HepG2 (cell line): ENCODE measurements around the gene MYL3. TPM values are rescaled to one million over a fixed set of nuclear protein-coding genes. Genes with fewer than 3 reads are reported as not detected.
A peak's percentile ranks its signal among the peaks of the same experiment; 100 is the strongest.

Experiments
- ATAC-seq: fragments of 200-7000 bp; cut with Tn5 transposase; 3 replicates; pipeline ENCODE4 v1.9.1; 2020; ENCODE audit warnings: mild to moderate bottlenecking, moderate library complexity
- BruUV-seq: library from RNA; stranded (reverse); fragments of 400-500 nt; replicated peaks from 2 replicates; lab custom pipeline; 2021; lab: Mats Ljungman, UMichigan
- CTCF ChIA-PET: fragments of 300-600 bp; formaldehyde crosslinking; extraction: SDS; loops from one replicate; lab custom pipeline; 2021; ENCODE audit warnings: low total read pairs, inconsistent platforms, low intra/inter-chr PET ratio; lab: Yijun Ruan, JAX
- POLR2A ChIA-PET: fragments of 350-600 bp; sonication (Branson Sonifier 250); formaldehyde crosslinking; loops from one replicate; lab custom pipeline; 2020; ENCODE audit warnings: antibody characterized with exemption, inconsistent platforms; lab: Yijun Ruan, JAX
- DNase-seq: peaks from one replicate; pipeline ENCODE4 v3.0.0-alpha.2; 2015; ENCODE audit warnings: low spot score
- FAIRE-seq: peaks from 3 replicates; lab custom pipeline; 2011; peaks lifted over from hg19 to GRCh38; lab: Jason Lieb, UNC
- H2AFZ ChIP-seq: one replicate; pipeline ENCODE4 v1.6.1; 2011; ENCODE audit warnings: low read length, inconsistent platforms
- H3K27ac ChIP-seq: fragments of 300-600 bp; 3 replicates; pipeline ENCODE4 v1.8.0; 2011; ENCODE audit warnings: mixed run types, mild to moderate bottlenecking, mixed read lengths, low read length, inconsistent platforms; ENCODE audit not compliant: insufficient read depth; ENCODE audit errors: extremely low read length
- H3K27me3 ChIP-seq, 2 experiments: fragments of 200-600 bp in 1 of 2; 2 replicates in 1 of 2; 3 replicates in 1 of 2; pipeline versions ENCODE4 v1.6.0 to v1.8.0; 2011; ENCODE audit warnings: low read length in 2 of 2, mild to moderate bottlenecking in 2 of 2, moderate library complexity in 2 of 2, inconsistent platforms in 1 of 2; ENCODE audit not compliant: insufficient read depth in 2 of 2, control insufficient read depth in 1 of 2
- H3K36me3 ChIP-seq, 2 experiments: fragments of 200-600 bp in 1 of 2; replicated peaks in 1 of 2; 2 replicates in 1 of 2; 3 replicates in 1 of 2; pipeline versions ENCODE4 v1.5.1 to v1.8.0; 2011; ENCODE audit warnings: low read length in 2 of 2, inconsistent platforms in 1 of 2; ENCODE audit not compliant: insufficient read depth in 2 of 2, control insufficient read depth in 1 of 2
- H3K4me1 ChIP-seq: 2 replicates; pipeline ENCODE4 v1.5.1; 2012; ENCODE audit warnings: low read length, inconsistent platforms; ENCODE audit not compliant: insufficient read depth
- H3K4me2 ChIP-seq: 2 replicates; pipeline ENCODE4 v1.6.0; 2011; ENCODE audit warnings: low read depth, low read length, inconsistent platforms
- H3K4me3 ChIP-seq, 3 experiments: fragments of 200-600 bp in 1 of 3; sonication (generic), shearing (Covaris generic) in 1 of 3; replicated peaks in 1 of 3; 2 replicates each; pipeline ENCODE4 v1.5.1; 2011 to 2016; ENCODE audit warnings: low read length in 3 of 3, inconsistent platforms in 2 of 3, low read depth in 2 of 3, mild to moderate bottlenecking in 2 of 3, control low read depth in 1 of 3, mixed read lengths in 1 of 3; ENCODE audit not compliant: insufficient read depth in 1 of 3
- H3K79me2 ChIP-seq: one replicate; pipeline ENCODE4 v1.6.1; 2011; ENCODE audit warnings: low read length, inconsistent platforms; ENCODE audit not compliant: insufficient read depth
- H3K9ac ChIP-seq: 2 replicates; pipeline ENCODE4 v1.6.0; 2011; ENCODE audit warnings: mild to moderate bottlenecking, low read depth, low read length, inconsistent platforms; ENCODE audit not compliant: insufficient read depth
- H3K9me3 ChIP-seq: 2 replicates; pipeline ENCODE4 v1.5.1; 2012; ENCODE audit warnings: mild to moderate bottlenecking, low read length
- H4K20me1 ChIP-seq: 2 replicates; pipeline ENCODE4 v1.6.0; 2011; ENCODE audit warnings: inconsistent platforms, mild to moderate bottlenecking, low read length, moderate library complexity; ENCODE audit not compliant: insufficient read depth
- AHR ChIP-seq: IDR thresholded peaks from 2 replicates; pipeline ENCODE4 v1.6.1; 2018; ENCODE audit warnings: missing genetic modification reagents, missing compliant biosample characterization
- ARNT2 ChIP-seq: sonication (generic); formaldehyde crosslinking; IDR thresholded peaks from 2 replicates; pipeline ENCODE4 v1.8.0; 2022; ENCODE audit warnings: mild to moderate bottlenecking, low read depth, missing genetic modification reagents, moderate library complexity
- ATF4 ChIP-seq, 2 experiments: fragments of 450-650 bp in 1 of 2; sonication (generic) in 1 of 2; formaldehyde crosslinking; IDR thresholded peaks; 2 replicates each; pipeline versions ENCODE4 v1.5.0 to v1.8.0; 2020 to 2022; ENCODE audit warnings: mild to moderate bottlenecking in 1 of 2, missing genetic modification reagents in 1 of 2
- CTCF ChIP-seq: sonication (generic); formaldehyde crosslinking; IDR thresholded peaks from 2 replicates; pipeline ENCODE4 v1.5.0; 2020; ENCODE audit warnings: mild to moderate bottlenecking, missing genetic modification reagents, moderate library complexity
- EEA1 ChIP-seq: sonication (generic); formaldehyde crosslinking; IDR thresholded peaks from 2 replicates; pipeline ENCODE4 v1.5.1; 2020; ENCODE audit warnings: mild to moderate bottlenecking, missing genetic modification reagents, borderline replicate concordance
- HES4 ChIP-seq: sonication (generic); formaldehyde crosslinking; IDR thresholded peaks from 2 replicates; pipeline ENCODE4 v1.9.0; 2021; ENCODE audit warnings: mild to moderate bottlenecking, missing genetic modification reagents, borderline replicate concordance
- HOXA7 ChIP-seq: sonication (generic); formaldehyde crosslinking; IDR thresholded peaks from 2 replicates; pipeline ENCODE4 v1.8.1; 2022; ENCODE audit warnings: mild to moderate bottlenecking, missing genetic modification reagents, moderate library complexity
- KLF6 ChIP-seq: IDR thresholded peaks from 2 replicates; pipeline ENCODE4 v1.8.0; 2016; ENCODE audit warnings: missing biosample characterization, missing genetic modification reagents
- MTA3 ChIP-seq: sonication (generic); formaldehyde crosslinking; IDR thresholded peaks from 2 replicates; pipeline ENCODE4 v1.4.0; 2020; ENCODE audit warnings: missing genetic modification reagents
- RARG ChIP-seq: sonication (generic); formaldehyde crosslinking; IDR thresholded peaks from 2 replicates; pipeline ENCODE4 v1.4.0; 2020; ENCODE audit warnings: low read depth, mild to moderate bottlenecking, missing genetic modification reagents
- ZNF292 ChIP-seq: sonication (generic); formaldehyde crosslinking; IDR thresholded peaks from 2 replicates; pipeline ENCODE4 v1.8.1; 2022; ENCODE audit warnings: mild to moderate bottlenecking, low read depth, missing genetic modification reagents, borderline replicate concordance
- ZNF431 ChIP-seq: sonication (generic); formaldehyde crosslinking; IDR thresholded peaks from 2 replicates; pipeline ENCODE4 v1.9.0; 2022; ENCODE audit warnings: missing genetic modification reagents, low read depth, mild to moderate bottlenecking, borderline replicate concordance
- ZNF674 ChIP-seq: sonication (generic); formaldehyde crosslinking; IDR thresholded peaks from 2 replicates; pipeline ENCODE4 v1.5.0; 2020; ENCODE audit warnings: low read depth, mild to moderate bottlenecking, missing genetic modification reagents
- WGBS: methylation state at CpG from one replicate; pipeline ENCODE4 v1.1.6; 2017; ENCODE audit warnings: low lambda C conversion rate; 5-methylcytosine and 5-hydroxymethylcytosine counted together
- in situ Hi-C: cut with HindIII; loops from 2 replicates; pipeline ENCODE4 v1.10.0; 2017; ENCODE audit warnings: low pct_unique_long_range_greater_than_20kb; ENCODE audit not compliant: extremely low pct_ligation_motif_present
- intact Hi-C: fragments of 100-400 bp; cut with micrococcal nuclease; formaldehyde crosslinking; loops from one replicate; pipeline ENCODE4 v1.10.0; 2022; ENCODE audit not compliant: unreplicated experiment
- polyA plus RNA-seq, 8 experiments: library from polyadenylated mRNA; depleted of rRNA in 3 of 8; stranded (reverse) in 7 of 8; unstranded in 1 of 8; fragments of >200 nt; fragmentation: Illumina TruSeq in 4 of 8; extraction: Trizol in 4 of 8; gene quantifications; 2 replicates each; pipeline versions ENCODE4 v1.2.1 to v1.2.3, GENCODE V29; 2011 to 2016; ENCODE audit warnings: low read depth in 4 of 8, missing spikeins in 1 of 8, mixed read lengths in 1 of 8; ENCODE audit not compliant: insufficient read depth in 1 of 8
- total RNA-seq, 5 experiments: library from RNA; depleted of rRNA; stranded (reverse); fragments of >200 nt; fragmentation: Illumina TruSeq; extraction: Trizol; gene quantifications; 2 replicates each; pipeline ENCODE4 v1.2.3, GENCODE V29; 2016; ENCODE audit warnings: low read depth in 1 of 5
- TF ChIP-seq, protein P1 (sequence below): sonication (generic); formaldehyde crosslinking; IDR thresholded peaks from 2 replicates; pipeline ENCODE4 v1.4.0; 2020; ENCODE audit warnings: missing genetic modification reagents
- TF ChIP-seq, protein P2 (sequence below): sonication (generic); formaldehyde crosslinking; IDR thresholded peaks from 2 replicates; pipeline ENCODE4 v1.4.0; 2020; ENCODE audit warnings: missing genetic modification reagents, borderline replicate concordance

Gene MYL3
- total and polyA plus RNA-seq, 2 of the 13 experiments (the other 11 are each of a cell fraction or from before 2014, with no cell fraction given) = not detected

- TF ChIP-seq, protein P1, sequence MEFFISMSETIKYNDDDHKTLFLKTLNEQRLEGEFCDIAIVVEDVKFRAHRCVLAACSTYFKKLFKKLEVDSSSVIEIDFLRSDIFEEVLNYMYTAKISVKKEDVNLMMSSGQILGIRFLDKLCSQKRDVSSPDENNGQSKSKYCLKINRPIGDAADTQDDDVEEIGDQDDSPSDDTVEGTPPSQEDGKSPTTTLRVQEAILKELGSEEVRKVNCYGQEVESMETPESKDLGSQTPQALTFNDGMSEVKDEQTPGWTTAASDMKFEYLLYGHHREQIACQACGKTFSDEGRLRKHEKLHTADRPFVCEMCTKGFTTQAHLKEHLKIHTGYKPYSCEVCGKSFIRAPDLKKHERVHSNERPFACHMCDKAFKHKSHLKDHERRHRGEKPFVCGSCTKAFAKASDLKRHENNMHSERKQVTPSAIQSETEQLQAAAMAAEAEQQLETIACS (CRISPR knock-in tag) = peak; percentile 83
- TF ChIP-seq CTCF (CRISPR knock-in tag) (peak; percentile 18; the same call in 1 of the 2 replicates), ZNF292 (CRISPR knock-in tag) (0 out of 2 replicates have a peak, but pooled peaks have one; percentile 42), HES4 (CRISPR knock-in tag) (no peak)
Measured at GRCh38 chr3:46892285-46893145, 29.3 kb upstream of the MYL3 start (continued).

- FAIRE-seq (no peak), DNase-seq (no peak), ATAC-seq (no peak)
- H3K27me3 ChIP-seq = peaks cover 7 to 59% of the 10 kb centered on the region in 2 experiments; a peak in 4 of 5 replicates
- H3K4me3 ChIP-seq = no peak overlapping the region
- no peaks in the 10 kb centered on the region for H4K20me1 ChIP-seq
- no peak overlapping the region for H3K27ac ChIP-seq
- POLR2A ChIA-PET = no interaction called here
- in situ Hi-C loops = no loop called here
- H3K4me1 ChIP-seq = peaks cover 13% of the 10 kb centered on the region
- BruUV-seq = no TSS peak
- no peak overlapping the region for H3K4me2 ChIP-seq
- H3K9ac ChIP-seq = no peak overlapping the region
- no peaks in the 10 kb centered on the region for H3K9me3 ChIP-seq
- H3K36me3 ChIP-seq = no peaks in the 10 kb centered on the region
- intact Hi-C loops = no loop called here
- WGBS = 61% methylated on average over 2 of the region's 3 CpGs
- no peaks in the 10 kb centered on the region for H3K79me2 ChIP-seq
- CTCF ChIA-PET = no interaction called here
- no peak overlapping the region for H2AFZ ChIP-seq
- TF ChIP-seq EEA1 (CRISPR knock-in tag) (no peak), ARNT2 (no peak), AHR (CRISPR knock-in tag) (no peak), ATF4 (CRISPR knock-in tag; IDR thresholded peaks at IDR 0.05) (no peak), MTA3 (no peak), KLF6 (CRISPR knock-in tag) (no peak), HOXA7 (CRISPR knock-in tag) (no peak), RARG (CRISPR knock-in tag) (no peak), ZNF674 (CRISPR knock-in tag) (no peak), ZNF431 (no peak)
- TF ChIP-seq, protein P2, sequence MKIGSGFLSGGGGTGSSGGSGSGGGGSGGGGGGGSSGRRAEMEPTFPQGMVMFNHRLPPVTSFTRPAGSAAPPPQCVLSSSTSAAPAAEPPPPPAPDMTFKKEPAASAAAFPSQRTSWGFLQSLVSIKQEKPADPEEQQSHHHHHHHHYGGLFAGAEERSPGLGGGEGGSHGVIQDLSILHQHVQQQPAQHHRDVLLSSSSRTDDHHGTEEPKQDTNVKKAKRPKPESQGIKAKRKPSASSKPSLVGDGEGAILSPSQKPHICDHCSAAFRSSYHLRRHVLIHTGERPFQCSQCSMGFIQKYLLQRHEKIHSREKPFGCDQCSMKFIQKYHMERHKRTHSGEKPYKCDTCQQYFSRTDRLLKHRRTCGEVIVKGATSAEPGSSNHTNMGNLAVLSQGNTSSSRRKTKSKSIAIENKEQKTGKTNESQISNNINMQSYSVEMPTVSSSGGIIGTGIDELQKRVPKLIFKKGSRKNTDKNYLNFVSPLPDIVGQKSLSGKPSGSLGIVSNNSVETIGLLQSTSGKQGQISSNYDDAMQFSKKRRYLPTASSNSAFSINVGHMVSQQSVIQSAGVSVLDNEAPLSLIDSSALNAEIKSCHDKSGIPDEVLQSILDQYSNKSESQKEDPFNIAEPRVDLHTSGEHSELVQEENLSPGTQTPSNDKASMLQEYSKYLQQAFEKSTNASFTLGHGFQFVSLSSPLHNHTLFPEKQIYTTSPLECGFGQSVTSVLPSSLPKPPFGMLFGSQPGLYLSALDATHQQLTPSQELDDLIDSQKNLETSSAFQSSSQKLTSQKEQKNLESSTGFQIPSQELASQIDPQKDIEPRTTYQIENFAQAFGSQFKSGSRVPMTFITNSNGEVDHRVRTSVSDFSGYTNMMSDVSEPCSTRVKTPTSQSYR (CRISPR knock-in tag) = no peak
Measured at GRCh38 chr3:46891132-46891531, 27.9 kb upstream of the MYL3 start.
